Smooth muscle cell (in vitro differentiated cells): ENCODE measurements around the gene RAF1. TPM values are rescaled to one million over a fixed set of nuclear protein-coding genes. Genes with fewer than 3 reads are reported as not detected.

Experiments used
- DNase-seq: peaks from one replicate; lab custom pipeline; 2025; ENCODE audit not compliant: unreplicated experiment; lab: John Stamatoyannopoulos, UW
- H2AFZ ChIP-seq: fragments of 200-600 bp; sonication (generic); 2 replicates; pipeline ENCODE4 v1.6.0; 2016; ENCODE audit warnings: antibody characterized with exemption, low read depth, mild to moderate bottlenecking
- H3F3A ChIP-seq: fragments of 200-600 bp; sonication (generic); 2 replicates; pipeline ENCODE4 v1.6.0; 2017; ENCODE audit warnings: antibody characterized with exemption, low read depth
- H3K27ac ChIP-seq: fragments of 200-600 bp; sonication (generic); 2 replicates; pipeline ENCODE4 v1.5.1; 2016; ENCODE audit warnings: low read depth, mild to moderate bottlenecking
- H3K27me3 ChIP-seq: fragments of 200-600 bp; sonication (generic); 2 replicates; pipeline ENCODE4 v1.6.1; 2016; ENCODE audit warnings: low read depth, mild to moderate bottlenecking
- H3K36me3 ChIP-seq: fragments of 200-600 bp; sonication (generic); 2 replicates; pipeline ENCODE4 v1.5.1; 2016; ENCODE audit warnings: low read depth
- H3K4me1 ChIP-seq: fragments of 200-600 bp; sonication (generic); 2 replicates; pipeline ENCODE4 v1.5.1; 2016; ENCODE audit warnings: low read depth
- H3K4me2 ChIP-seq: fragments of 200-600 bp; sonication (generic); 2 replicates; pipeline ENCODE4 v1.6.0; 2016; ENCODE audit warnings: mild to moderate bottlenecking
- H3K4me3 ChIP-seq: fragments of 200-600 bp; sonication (generic); 2 replicates; pipeline ENCODE4 v1.5.1; 2016; ENCODE audit warnings: mild to moderate bottlenecking
- H3K79me2 ChIP-seq: fragments of 200-600 bp; sonication (generic); 2 replicates; pipeline ENCODE4 v1.6.0; 2016; ENCODE audit warnings: low read depth, mild to moderate bottlenecking
- H3K9ac ChIP-seq: fragments of 200-600 bp; sonication (generic); 2 replicates; pipeline ENCODE4 v1.6.0; 2016; ENCODE audit warnings: low read depth
- H3K9me3 ChIP-seq: fragments of 200-600 bp; sonication (generic); replicated peaks from 2 replicates; pipeline ENCODE4 v1.5.1; 2016; ENCODE audit warnings: low read depth
- H4K20me1 ChIP-seq: fragments of 200-600 bp; sonication (generic); 2 replicates; pipeline ENCODE4 v1.6.0; 2016; ENCODE audit warnings: low read depth
- CTCF ChIP-seq: fragments of 200-600 bp; sonication (generic); IDR thresholded peaks from 2 replicates; pipeline ENCODE4 v1.5.1; 2017; ENCODE audit warnings: borderline replicate concordance, mild to moderate bottlenecking, antibody characterized with exemption; ENCODE audit not compliant: insufficient read depth, poor library complexity, severe bottlenecking
- WGBS: methylation state at CpG from one replicate; pipeline ENCODE4 v1.1.7; 2016; ENCODE audit warnings: low lambda C conversion rate; 5-methylcytosine and 5-hydroxymethylcytosine counted together
- polyA plus RNA-seq: library from polyadenylated mRNA; unstranded; fragments of >200 nt; fragmentation: Nextera tagmentation; extraction: Ambion mirVana; gene quantifications from 2 replicates; pipeline ENCODE4 v1.2.1, GENCODE V29; 2016
- total RNA-seq: library from RNA; depleted of rRNA; stranded (reverse); fragments of >200 nt; gene quantifications from 2 replicates; pipeline ENCODE4 v1.2.3, GENCODE V29; 2014

RAF1 gene
- total and polyA plus RNA-seq, 2 experiments from 2014 or later: 48.4 to 75.4 TPM

- Histone ChIP-seq H3K36me3 (peaks cover 12% of the 10 kb centered on the region), H3K79me2 (no peaks in the 10 kb centered on the region), H4K20me1 (peaks cover 60% of the 10 kb centered on the region), H3K9ac (no peak overlapping the region), H3K4me3 (no peak overlapping the region), H3K27ac (no peak overlapping the region), H2AFZ (no peak overlapping the region), H3K27me3 (no peaks in the 10 kb centered on the region), H3K9me3 (no peaks in the 10 kb centered on the region), H3K4me2 (no peak overlapping the region), H3K4me1 (no peaks in the 10 kb centered on the region), H3F3A (no peaks in the 10 kb centered on the region)
- 91% methylated on average over 5 of the region's 5 CpGs for WGBS
- DNase-seq: no peak
- TF ChIP-seq CTCF: no peak
These were observed 77.9 kb downstream of the RAF1 start for GRCh38 chr3:12585970-12586369.

GRCh38 chr3:12585181-12585580, 78.7 kb downstream of the RAF1 start:
- H3K4me1 ChIP-seq: no peaks in the 10 kb centered on the region
- H3K36me3 ChIP-seq: peaks cover 12% of the 10 kb centered on the region
- H3K27me3 ChIP-seq: no peaks in the 10 kb centered on the region
- DNase-seq: no peak
- no peak overlapping the region for H3K27ac ChIP-seq
- H3F3A ChIP-seq: no peaks in the 10 kb centered on the region
- TF ChIP-seq CTCF: no peak
- no peak overlapping the region for H2AFZ ChIP-seq
- H3K4me2 ChIP-seq: no peak overlapping the region
- no peak overlapping the region for H3K4me3 ChIP-seq
- no peak overlapping the region for H3K9ac ChIP-seq
- no peaks in the 10 kb centered on the region for H3K9me3 ChIP-seq
- H3K79me2 ChIP-seq: no peaks in the 10 kb centered on the region
- peaks cover 66% of the 10 kb centered on the region for H4K20me1 ChIP-seq
- WGBS: 95% methylated on average over 3 of the region's 3 CpGs

GRCh38 chr3:12584083-12584482, 79.8 kb downstream of the RAF1 start:
- WGBS: 91% methylated on average over 2 of the region's 2 CpGs
- H3K4me2 ChIP-seq: no peak overlapping the region
- peaks cover 77% of the 10 kb centered on the region for H4K20me1 ChIP-seq

More at GRCh38 chr3:12584083-12584482, 79.8 kb downstream of the RAF1 start:
- Histone ChIP-seq H2AFZ (no peak overlapping the region), H3K9me3 (no peaks in the 10 kb centered on the region), H3K4me3 (no peak overlapping the region), H3K9ac (no peak overlapping the region), H3F3A (no peaks in the 10 kb centered on the region), H3K36me3 (peaks cover 12% of the 10 kb centered on the region), H3K79me2 (no peaks in the 10 kb centered on the region), H3K27me3 (no peaks in the 10 kb centered on the region), H3K27ac (no peak overlapping the region), H3K4me1 (no peaks in the 10 kb centered on the region)
- no peak for TF ChIP-seq CTCF
- DNase-seq: no peak
